HG03378 (cell line): ENCODE measurements around the gene SEPTIN3.

Experiments
- ATAC-seq: cut with Tn5 transposase; IDR thresholded peaks from one replicate; pipeline ENCODE4 v1.9.1; 2021; ENCODE audit warnings: mild to moderate bottlenecking, moderate library complexity; ENCODE audit not compliant: unreplicated experiment

Gene SEPTIN3, protein sequence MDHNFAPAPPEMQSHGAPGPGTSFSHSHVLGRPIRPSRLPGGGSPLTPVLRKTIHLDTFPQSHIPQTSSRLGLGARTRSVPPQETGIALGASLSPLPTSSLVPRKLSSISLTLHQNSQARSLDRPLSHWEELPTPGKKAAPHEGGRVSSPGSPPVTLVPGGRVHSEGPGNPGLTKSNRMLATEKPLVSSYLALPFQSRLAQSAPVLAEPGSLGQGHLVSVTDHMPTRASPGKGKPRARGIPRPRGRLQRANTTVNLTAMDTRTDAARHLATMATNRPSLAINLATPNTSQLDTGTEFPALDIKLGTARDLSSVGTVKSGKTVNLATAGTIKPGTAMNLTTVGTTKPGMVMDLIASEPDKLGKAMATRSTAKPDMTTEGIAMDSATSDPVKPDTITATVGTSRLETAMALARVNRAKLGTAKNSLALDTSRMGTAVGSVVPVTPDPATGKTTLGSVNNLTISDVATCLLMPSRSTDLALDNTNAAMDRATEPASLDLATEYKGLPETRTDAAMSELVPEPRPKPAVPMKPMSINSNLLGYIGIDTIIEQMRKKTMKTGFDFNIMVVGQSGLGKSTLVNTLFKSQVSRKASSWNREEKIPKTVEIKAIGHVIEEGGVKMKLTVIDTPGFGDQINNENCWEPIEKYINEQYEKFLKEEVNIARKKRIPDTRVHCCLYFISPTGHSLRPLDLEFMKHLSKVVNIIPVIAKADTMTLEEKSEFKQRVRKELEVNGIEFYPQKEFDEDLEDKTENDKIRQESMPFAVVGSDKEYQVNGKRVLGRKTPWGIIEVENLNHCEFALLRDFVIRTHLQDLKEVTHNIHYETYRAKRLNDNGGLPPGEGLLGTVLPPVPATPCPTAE

DNA sequence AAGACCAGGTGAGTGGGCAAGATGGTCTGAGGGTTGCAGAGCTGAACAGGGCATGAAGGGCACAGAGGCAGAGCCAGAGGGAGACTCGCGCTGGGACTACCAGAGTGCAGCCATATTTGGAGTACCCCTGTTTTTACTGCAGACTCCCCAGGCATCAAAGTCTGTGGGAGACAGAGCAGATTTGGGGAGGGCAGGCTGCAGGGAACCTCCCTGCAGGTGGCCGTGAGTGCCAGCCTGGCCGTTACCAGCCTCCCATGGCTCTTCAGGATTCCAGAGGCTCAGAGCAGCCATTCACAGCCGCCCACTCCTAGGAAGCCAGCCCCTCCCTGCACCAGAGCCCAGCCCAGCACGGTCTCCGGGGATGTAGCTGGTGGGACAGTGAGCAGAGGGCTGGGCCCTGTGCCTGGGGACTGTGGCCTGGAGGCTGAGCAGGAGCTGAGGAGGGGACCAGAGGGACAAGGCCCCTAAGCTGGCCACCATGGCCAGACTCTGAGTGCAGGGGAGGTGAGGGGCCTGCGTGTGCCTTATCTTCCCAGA lies at the start of gene SEPTIN3:
SEPTIN3 (plus strand) TSS at position 334 of the 537 bp plus-strand sequence. CDS start 2,050 bp downstream, outside the sequence.
- ATAC-seq: no peak

DNA sequence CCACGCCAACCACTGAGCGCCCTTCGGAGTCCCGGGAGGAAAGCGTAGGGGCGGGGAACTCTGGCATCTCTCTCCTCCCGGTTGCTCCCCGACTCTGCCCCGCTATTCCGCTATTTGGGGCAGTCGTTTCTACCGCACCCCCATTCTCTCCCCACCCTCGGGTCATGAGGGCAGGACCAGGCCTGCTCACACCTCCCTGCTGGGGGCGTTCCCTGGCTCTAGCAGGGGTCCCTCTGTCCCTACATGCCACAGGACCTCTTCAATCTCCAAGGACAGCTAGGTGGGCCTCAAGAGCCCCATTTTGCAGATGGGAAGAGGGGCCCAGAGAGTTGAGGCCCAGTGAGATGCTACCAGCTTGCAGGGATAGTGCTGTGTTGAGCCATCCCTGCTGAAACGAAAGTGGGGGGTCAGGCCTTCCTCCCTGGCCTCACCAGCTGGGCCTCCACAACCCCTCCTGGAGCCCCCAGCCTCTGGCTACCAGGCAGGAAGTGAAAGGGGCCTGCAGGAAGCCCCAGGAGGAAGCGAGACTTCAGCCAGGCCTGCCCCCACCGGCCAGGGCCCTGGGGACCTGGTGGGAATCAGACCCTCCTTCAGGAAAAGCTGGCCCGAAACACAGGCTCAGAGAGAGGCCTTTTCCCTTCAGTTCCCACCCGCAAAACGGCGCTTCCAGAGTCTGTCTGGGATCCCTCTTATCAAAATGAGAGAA lies 48.8 kb upstream of the SEPTIN3 start:
- ATAC-seq: no peak

DNA sequence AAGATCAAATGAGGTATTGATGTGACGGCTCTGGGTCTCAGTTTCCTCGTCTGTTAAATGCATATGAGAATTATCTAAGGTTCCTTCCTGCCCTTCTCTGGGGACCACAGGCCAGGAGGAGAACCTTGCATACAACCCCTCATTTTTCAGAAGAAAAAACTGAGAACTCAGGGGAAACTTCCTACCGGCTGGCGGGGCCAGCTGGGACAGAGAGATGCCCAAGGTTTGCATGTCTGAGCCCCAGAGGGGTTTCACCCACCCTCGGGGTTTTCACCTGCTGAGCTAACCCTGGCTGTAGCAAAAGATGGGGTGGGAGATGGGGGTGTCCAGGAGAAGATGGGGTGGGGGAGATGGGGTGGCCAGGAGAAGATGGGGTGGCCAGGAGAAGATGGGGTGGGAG lies 46.9 kb upstream of the SEPTIN3 start:
- no peak for ATAC-seq

DNA sequence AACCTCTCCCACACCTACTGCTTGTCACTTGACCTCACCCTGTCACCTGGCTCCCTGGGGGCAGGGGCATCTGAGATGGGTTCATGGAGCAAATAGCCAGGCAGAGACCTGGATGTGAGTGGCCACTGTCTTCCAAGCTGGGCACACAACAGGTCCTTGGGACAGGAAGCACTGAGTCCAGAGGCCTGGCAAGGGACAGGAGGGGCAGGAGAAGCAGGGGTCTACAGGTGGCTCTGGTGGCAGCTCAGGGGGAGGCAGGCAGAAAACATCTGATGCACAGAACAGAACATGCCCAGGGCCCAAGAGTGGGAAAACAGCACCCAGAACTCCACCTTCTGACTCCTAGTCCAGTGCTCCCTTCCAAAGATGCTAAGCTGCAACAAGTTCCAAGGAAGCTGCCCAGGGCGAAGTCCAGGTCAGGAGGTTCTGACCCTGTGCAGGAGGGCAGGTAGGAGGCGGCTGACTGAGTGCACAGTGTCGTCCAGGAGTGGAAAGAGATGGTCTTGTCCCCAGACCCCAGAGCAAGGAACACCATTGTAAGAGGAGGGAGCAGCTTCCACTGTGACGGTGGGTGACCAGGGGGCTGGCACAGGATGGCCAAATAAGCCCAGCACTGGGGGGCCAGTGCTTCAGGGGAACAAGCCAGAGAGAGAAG lies 46.2 kb upstream of the SEPTIN3 start:
- ATAC-seq: no peak

DNA sequence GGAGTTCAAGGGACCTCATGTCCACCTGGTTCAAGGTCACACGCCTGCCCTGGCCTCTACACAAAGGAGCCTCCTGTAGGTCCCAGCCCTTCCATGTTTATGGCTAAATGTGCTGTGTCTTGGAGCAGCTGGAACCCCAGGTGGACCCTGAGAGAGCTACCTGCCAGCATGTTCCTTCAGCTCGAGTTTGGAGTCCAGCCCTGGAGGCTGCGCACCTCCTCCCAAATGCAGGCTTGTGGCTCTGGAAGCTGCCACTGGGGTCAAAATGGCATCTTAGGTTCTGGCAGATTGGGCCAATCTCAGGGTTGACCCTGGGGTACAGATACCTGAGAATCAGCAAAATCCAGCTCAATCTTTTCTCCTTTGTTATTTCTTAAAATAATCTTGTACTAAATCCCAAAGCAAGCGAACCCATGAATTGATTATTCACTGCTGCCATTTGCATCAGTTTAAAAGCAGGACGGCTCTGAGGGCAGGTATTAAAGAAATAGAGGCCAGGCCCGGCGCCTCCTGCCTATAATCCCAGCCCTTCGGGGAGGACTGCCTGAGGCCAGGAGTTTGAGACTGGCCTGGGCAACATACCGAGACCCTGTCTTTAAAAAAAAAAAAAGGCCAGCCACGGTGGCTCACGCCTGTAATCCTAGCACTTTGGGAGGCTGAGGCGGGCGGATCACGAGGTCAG lies 45.5 kb upstream of the SEPTIN3 start:
- ATAC-seq: no peak

DNA sequence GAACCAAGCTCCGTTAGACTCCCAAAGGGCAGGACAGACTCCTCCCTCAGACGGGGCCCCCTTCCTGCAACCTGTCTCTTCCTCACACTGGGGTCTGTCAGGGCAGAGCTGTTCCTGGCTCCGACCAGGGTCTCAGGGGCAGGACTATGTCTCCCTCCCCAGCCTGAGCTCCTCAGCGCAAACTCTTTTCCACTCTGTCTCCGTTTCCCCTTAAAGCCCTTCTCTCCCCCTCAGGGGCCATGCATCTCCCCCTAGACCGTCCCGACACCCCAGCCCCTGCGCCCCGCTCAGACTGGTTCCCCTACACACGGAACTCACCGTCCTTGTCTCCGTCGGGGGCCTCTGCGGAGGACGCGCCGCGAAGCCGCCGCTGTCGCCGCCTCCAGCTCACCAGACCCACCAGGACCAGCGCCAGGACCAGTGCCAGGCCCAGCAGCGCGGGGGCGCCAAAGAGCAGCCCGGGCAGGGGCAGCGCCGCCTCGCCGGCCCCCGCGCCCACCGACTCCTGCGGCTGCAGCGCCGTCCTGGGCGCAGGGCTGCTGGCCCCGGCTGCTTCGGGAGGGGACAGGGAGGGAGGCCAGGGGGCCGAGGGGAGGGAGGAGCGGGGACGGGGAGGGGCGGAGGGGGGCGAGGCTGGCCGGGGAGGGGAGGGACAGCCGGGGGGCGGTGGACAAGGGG lies 43.3 kb upstream of the SEPTIN3 start:
- ATAC-seq: no peak

DNA sequence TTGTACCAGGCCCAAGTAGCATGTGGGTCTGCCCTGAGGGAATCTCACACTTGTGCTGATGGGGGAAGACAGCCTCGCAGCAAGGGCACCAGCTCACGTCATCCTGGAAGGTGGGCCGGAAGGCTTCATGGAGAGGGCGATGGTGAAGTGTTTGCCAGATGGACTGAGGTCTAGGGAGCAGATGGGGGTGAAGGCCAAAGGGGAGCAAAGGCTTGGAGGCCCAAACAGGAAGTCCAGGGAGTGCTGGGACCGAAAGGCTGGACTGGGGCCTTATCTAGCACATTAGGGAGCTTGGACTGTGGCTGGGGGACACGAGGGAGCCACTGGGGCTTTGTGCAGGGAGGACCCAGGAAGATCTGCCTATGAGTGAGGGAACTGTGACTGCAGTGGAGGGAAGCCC lies 41.4 kb upstream of the SEPTIN3 start:
- no peak for ATAC-seq

DNA sequence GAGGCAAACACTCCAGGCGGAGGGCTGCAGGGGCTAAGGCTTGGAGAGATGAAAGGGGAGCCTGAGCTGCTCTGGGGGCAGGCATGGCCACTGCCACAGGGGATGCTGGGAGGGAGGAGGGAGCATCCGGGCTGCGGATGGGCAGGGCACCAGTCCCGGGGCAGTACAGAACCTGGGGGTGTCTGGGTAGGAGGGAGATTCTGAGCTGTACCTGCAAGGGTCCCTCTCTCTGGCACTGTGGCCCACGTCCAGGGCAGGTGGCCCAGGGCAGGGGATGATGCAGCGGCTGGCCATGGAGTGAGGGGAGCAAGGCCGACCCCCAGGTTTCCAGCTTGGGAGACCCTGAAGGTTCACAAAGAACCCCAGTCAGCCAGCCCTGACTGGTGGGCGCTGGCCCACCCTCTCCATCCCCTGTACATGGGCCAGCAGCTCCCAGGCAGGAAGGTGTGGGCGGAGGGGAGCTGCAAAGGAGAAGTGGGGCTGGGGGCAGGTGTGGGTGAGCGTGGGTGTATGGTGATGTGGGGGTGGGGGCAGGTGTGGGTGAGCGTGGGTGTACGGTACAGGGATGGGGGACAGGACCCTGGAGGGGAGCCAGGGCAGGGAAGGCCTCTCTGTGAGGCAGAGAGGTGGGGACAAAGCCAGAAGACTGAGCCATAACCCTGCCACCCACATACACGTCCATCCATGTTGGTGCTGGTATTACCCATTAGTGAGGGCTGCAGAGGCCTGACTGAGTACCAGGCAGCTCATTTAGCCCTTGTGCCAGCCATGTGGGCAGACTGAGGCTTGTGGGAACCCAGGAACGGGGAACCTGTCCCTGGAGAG lies 40.4 kb upstream of the SEPTIN3 start:
- no peak for ATAC-seq

DNA sequence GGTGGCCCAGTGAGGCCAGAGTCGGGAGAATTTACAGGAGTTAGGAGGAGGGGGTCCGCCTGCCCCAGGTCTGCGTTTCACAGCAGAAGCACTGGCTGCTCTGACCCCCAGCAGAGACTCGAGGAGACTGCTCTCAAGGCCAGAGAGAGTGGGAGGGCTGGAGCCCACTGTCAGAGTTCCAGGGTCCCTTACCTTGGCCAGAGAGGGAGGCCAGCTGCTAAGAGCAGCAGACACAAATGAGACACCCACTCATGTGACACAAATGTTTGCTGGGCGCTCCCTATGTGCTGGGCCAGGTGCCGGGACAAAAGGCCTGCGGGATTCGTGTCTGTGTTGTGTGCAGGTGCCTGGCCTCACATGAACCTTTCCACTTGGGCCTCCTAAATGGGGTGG lies 39.8 kb upstream of the SEPTIN3 start:
- no peak for ATAC-seq

DNA sequence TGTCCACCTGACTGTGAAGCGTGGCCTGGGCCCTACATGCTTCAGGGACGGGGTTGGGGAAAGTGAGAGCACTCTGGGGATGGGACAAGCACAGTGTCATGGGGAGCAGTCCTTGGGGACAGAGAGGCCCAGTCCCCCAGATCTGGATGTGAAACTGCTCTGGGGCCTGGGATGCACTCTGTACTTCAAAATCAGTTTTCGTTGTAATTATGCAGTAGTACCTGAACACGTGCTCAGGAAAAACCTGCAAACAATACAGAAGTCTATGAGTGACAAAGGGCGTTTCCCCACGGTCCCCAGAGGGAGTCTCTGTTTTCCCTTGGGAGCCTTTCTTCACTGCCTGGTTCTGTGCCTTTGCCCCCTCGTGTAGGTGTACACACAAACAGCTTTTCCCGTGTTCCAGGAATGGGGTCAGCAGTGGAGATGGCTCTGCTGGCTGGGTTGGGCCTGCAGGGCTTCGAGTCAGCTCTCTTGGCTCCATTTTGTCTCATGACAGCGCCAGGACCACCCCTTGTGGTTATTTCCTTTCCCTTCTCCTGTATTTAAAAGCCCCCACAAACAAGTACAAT lies 37.5 kb upstream of the SEPTIN3 start:
- ATAC-seq: no peak

DNA sequence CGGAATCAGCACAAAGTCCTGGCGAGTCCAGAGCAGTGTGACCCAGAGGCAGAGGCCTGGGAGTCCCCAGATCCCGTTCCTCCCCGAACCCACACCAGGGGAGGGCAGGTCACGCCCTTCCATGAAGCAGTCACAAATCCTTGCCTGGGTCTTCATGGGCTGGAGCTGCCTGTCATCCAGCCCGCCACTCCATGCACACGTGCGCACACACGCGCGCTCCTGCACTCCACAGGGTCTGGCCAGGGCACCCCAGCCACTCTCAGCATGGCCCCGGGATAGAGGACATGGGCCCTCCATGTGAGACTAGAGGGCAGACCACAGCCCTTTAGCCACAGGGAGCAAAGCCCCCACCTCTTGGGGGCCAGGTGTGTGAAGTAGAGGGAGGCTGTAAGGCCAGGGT lies 36.9 kb upstream of the SEPTIN3 start:
- no peak for ATAC-seq

DNA sequence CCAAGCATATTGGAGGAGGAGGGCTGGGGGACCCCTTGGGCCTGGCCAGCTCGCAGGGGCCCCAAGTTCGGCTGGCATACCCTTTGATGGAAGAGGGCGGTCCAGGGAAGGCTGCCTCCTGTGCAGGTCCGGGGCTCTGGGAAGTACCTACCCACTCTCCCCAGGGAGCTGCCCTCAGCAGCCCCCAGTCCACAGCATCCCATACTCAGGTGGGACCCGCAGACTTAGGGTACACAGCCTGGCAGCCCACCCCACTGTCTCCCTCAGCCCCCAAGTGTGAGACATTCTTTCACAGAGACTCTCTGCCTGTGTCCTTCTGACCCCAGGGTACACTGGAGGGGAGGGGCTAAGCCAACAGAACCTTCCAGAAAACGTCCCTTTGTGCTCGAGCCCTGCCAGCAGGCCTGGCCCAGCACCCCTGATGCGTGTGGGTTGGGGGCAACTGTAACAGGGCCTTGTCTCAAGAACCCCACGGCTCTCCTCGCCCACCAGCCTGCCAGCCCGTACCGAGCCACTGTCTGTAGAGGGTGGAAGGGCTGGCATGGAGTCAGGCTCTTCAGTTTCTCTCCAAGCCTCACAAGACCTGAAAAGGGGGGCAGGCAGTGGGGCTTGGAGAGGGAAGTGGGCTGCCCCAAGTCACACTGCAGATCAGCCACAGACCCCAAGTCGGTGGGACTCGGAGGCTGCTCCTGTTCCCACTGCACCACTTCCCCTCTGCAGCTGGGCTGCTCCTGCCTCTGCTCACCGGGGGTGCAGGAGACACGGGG lies 35.6 kb upstream of the SEPTIN3 start:
- no peak for ATAC-seq

DNA sequence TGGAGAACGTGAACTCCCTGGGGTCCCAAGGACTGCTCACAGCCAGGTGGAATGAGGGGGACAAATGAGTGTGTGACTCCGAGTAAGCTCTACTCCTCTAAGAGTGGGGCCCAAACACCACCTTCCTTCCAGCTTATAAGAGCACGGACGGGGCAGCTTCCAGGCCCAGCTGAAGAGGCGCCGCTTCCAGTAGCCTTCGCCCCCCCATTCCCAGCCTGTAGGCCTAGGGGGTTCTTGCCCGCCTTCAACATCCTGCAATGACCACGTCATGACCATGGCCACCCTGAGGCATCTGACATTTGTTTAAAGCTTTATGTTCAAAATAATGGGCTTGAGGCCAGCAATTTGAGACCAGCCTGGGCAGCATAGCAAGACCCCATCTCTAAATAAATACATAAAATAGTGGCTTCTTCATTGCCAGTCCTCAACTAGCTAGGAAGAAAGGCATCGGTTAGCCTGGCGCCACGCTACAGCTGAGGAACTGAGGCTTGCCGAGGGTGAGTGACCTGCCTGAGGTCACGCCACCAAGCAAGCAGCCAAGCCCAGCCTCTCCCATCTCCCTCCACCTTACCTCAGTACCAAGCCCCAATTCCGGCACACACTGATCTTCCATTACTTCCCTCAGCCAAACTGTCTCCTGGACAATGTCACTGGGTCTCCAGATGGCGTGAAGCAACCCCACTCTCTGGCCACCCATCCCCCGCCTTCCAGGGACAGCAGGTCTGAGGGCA lies 34.8 kb upstream of the SEPTIN3 start:
- no peak for ATAC-seq

DNA sequence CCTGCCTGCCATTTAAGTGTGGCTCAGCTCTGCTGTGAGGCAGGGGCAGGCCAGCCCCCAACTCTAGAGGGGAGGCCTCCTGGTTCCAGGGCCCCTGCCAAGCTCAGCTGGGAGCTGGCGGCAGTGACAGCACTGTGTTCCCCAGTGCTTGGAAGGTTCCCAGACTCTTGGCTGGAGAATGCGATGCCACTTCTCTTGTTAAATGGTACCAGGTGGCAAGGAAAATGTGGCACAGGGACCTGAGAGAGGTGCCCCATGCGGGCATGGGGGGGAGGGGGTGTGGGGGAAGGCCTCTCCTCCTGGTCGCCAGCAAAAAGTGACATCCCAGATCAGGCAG lies 34.3 kb upstream of the SEPTIN3 start:
- ATAC-seq: no peak

DNA sequence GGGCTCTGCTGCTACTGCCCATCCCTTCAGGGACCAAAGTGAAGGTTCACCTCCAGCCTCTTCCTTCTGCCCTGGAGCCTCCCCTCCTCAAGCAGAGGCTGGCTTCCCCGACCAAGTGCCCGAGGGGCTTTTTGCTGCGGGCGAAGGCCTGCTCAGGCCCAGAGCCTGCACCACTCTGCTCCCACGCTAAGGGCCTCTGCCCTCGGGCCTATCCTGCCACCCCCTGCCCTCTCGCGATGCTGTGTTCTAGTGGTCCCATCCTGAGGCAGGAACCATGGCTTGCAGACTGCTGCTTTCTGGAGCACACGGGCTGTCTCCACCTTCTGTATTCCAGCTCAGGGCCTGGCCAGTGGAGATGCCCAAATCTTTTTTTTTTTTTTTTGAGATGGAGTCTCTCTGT lies 33.7 kb upstream of the SEPTIN3 start:
- no peak for ATAC-seq

DNA sequence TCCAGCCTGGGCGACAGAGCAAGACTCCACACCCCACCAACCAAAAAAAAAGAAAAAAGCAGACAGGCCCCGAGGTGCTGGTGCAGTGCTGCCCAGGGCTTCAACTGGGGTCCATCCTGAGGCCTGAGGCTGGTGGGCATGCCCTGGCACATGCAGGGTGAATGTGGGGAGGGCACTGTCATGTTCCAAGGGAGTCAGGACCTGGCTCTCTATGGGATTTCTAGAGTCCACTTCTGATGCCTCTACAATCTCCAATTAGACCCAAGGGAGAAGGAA lies 32.4 kb upstream of the SEPTIN3 start:
- ATAC-seq: no peak
